CD4-positive, alpha-beta T cell treated with Interferon gamma for 1 hour (primary cell): ENCODE data around the gene BRAP.
"Not testable (repeated sequence)": the region's sequence is repeated elsewhere in the genome, so short reads cannot be mapped to it uniquely, and the experiment has no call there.

Source experiments
- DNase-seq: peaks from one replicate; pipeline ENCODE4 v3.0.0-alpha.2; 2020

BRAP gene

GRCh38 chr12:111605911-111606766 lies 79.6 kb downstream of the BRAP start:
- DNase-seq = no peak

- not testable (repeated sequence) for DNase-seq
Measured at GRCh38 chr12:111602857-111603256, 82.9 kb downstream of the BRAP start.

DNA sequence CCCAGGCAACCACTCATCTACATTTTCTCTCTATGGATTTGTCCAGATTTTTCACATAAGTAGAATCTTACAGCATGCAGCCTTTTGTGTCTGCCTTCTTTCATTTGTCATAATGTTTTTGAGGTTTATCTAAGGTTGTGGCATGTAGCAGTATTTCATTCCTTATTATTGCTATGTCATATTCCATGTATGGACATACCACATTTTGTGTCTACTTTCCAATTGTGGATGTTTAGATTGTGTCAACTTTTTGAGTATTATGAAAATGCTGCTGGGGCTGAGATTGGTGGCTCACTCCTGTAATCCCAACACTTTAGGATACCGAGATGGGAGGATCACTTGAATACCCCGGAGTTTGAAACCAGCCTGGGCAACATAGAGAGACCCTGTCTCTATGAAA lies 83.4 kb downstream of the BRAP start:
- no peak for DNase-seq

DNA sequence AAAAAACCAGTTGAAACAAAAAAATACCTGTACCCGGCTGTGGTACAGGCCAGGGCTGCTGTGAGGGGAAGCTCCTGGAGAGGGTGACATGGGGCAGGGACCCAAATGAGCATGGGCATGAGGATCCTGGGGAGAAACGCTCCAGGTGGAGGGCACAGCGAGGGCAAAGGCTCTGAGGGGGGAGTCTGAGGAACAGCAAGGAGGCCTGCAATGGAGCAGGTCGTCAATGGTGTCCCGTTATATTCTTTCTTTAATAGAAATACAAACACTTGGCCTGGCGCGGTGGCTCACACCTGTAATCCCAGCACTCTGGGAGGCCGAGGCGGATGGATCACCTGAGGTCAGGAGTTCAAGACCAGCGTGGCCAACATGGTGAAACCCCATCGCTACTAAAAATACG lies 84.8 kb downstream of the BRAP start:
- DNase-seq = not testable (repeated sequence)

DNA sequence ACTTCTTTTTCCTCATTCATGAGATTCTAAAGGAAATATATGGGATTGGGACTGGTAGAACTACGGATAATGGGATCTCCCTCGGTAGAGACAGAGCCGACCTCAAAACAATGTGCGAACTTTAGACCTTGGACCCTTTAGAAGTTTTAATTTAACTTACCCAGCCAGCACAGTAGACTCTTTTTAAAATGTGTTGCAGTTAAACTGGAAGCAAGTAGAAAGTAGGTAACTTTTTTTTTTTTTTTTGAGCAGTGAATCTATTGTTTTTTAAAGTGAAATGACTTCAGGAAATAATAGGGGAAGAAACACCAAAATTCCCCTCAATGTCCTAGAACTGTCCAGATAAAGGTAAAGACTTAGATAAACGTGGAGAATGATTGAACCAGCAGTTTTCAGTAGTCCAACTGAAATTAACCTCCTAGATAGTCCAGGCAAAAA lies 85.5 kb downstream of the BRAP start:
- DNase-seq = no peak

DNA sequence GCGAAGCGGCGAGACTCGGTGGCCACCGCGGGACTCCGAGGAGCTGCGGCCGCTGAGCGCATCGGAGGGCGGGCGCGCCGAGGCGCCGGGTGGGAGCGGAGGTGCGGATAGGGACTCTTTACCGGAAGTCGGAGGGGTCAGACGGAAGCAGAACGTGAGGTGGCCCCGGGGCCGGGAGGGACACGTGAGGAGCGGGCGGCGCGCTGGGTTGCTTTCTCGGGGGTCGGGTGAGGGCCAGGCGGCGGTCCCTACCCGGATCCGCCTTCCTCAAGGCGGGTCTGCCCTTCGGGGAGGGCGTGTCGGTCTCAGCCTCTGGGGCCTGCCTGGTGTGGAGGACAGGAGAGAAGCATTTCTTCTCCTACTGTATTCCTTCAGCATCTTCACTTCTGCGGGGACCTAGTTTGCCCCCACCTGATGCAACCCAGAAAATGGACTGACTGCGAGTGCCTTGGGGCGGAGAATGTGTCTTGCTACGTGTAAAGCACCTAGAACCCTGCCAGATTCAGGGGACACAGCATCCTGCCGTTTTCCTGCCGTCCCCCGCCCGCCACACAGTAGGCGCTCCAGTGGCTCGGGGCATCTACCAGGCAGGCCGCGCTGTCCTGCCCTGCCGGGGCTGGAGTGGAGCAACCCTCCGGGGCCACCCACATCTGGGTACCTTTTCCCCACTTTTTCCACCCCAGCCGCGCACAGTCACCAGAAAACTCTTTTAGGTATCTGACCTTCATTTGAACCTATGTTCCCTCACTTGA lies 86.1 kb downstream of the BRAP start:
- DNase-seq = peak; percentile 85

DNA sequence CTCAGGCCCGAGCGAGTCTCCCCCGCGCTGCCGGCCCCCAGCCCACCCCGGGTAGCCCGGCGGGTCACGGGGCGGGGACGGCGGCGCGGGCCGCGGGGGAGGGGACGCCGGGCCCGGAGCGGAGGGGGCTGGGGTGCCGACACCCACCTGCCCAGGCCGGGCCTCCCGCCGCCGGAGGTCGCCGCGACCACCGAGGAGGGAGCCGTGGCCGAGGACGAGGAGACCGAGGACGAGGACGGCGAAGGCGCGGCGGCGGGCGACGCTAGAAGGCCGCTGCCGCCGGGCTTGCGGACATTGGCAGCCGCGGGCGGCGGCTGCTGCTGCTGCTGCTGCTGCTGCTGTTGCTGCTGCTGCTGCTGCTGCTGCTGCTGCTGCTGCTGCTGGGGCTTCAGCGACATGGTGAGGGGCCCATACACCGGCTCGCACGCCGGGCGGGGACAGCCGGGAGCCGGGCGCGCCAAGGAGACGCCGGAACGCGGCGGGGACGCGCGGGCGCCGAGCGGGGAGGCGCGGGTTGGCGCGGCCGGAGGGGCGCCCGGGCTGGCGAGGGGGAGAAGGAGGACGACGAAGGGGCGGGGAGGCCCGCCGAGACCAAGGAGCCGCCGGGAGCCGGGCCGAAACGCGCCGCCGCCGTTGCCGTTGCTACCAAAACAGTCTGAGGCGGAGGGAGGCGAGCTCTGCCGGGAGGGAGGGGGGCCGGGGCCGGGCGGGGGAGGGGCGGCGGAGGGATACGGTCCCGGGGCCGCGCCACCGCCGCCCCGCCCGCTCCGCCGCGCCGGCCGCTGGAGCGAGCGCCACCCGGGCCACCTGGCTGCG lies 86.9 kb downstream of the BRAP start, which contains the start of gene ATXN2:
ATXN2 (minus strand) TSS at position 679 of the 816 bp plus-strand sequence; CDS start at position 398, 281 bp downstream.
- DNase-seq = peak; percentile 66

- peak; percentile 4 for DNase-seq
Measured at GRCh38 chr12:111597831-111598636, 87.7 kb downstream of the BRAP start.

- peak; percentile 10 for DNase-seq
Measured at GRCh38 chr12:111596985-111597830, 88.5 kb downstream of the BRAP start.

DNA sequence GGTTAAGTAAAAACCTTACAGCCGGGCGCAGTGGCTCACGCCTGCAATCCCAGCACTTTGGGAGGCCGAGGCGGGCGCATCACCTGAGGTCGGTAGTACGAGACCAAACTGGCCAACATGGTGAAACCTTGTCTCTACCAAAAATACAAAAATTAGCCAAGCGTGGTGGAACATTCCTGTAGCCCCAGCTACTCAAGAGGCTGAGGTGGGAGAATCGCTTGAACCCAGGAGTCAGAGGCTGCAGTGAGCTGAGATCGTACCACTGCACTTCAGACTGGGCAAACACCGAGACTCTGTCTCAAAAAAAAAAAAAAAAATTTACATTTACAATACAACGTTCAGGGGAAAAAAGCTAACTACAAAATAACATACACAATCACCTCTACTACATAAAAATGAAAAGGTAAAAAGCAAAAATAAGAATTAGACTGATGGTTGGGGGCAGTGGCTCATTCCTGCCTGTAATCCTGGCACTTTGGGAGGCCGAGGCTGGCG lies 90.4 kb downstream of the BRAP start:
- not testable (repeated sequence) for DNase-seq
